SK-N-MC (cell line): ENCODE data around the gene RIMS3.

Source experiments
- EZH2 ChIP-seq: fragments of 200-600 bp; sonication (generic); IDR thresholded peaks from one replicate; pipeline ENCODE4 v1.6.1; 2017; ENCODE audit warnings: antibody characterized with exemption
- FOXP2 ChIP-seq: optimal IDR thresholded peaks from 2 replicates; pipeline ENCODE3; 2011; ENCODE audit warnings: mild to moderate bottlenecking, moderate library complexity; ENCODE audit not compliant: insufficient read depth; ENCODE audit errors: extremely low read length, control extremely low read depth
- POLR2AphosphoS5 ChIP-seq: IDR thresholded peaks from 2 replicates; pipeline ENCODE4 v1.6.1; 2012; ENCODE audit warnings: mild to moderate bottlenecking, low read depth, low read length, borderline replicate concordance

GRCh38 chr1:40709100-40709801, 43.8 kb upstream of the RIMS3 start:
- TF ChIP-seq POLR2AphosphoS5 (peak; percentile 84), EZH2 (no peak), FOXP2 (no peak)
